BJ (cell line): Measurements from ENCODE around the gene FOXN3. TPM values are rescaled to one million over a fixed set of nuclear protein-coding genes. Genes with fewer than 3 reads are reported as not detected.

Experiments used
- CTCF ChIA-PET: fragments of 350-600 bp; formaldehyde crosslinking; extraction: SDS; loops from one replicate; lab custom pipeline; 2021; ENCODE audit warnings: antibody characterized with exemption, inconsistent platforms; lab: Yijun Ruan, JAX
- POLR2A ChIA-PET: fragments of 300-600 bp; sonication (Branson Sonifier 250); formaldehyde crosslinking; extraction: SDS; loops from one replicate; lab custom pipeline; 2021; ENCODE audit warnings: antibody characterized with exemption; lab: Charles Lee
- DNase-seq: peaks from one replicate; pipeline ENCODE4 v3.0.0-alpha.2; 2011; ENCODE audit warnings: low read depth
- H3K27me3 ChIP-seq: 2 replicates; pipeline ENCODE4 v1.6.0; 2011; ENCODE audit warnings: low read length; ENCODE audit not compliant: control insufficient read depth, insufficient read depth
- H3K36me3 ChIP-seq: 2 replicates; pipeline ENCODE4 v1.5.1; 2011; ENCODE audit warnings: low read length; ENCODE audit not compliant: control insufficient read depth, insufficient read depth
- H3K4me3 ChIP-seq: 2 replicates; pipeline ENCODE4 v1.5.1; 2011; ENCODE audit warnings: low read depth, mild to moderate bottlenecking, control low read depth, low read length
- polyA plus RNA-seq: library from polyadenylated mRNA; depleted of rRNA; stranded (reverse); fragments of >200 nt; gene quantifications from 2 replicates; pipeline ENCODE4 v1.2.3, GENCODE V29; 2011
- TF ChIP-seq, protein P1 (sequence below): IDR thresholded peaks from 2 replicates; pipeline ENCODE4 v1.5.1; 2011; ENCODE audit warnings: low read depth, mild to moderate bottlenecking, control low read depth, inconsistent platforms, low read length, moderate library complexity; ENCODE audit not compliant: insufficient read depth

FOXN3 gene
- polyA plus RNA-seq, 1 experiment = 30.2 TPM

DNA sequence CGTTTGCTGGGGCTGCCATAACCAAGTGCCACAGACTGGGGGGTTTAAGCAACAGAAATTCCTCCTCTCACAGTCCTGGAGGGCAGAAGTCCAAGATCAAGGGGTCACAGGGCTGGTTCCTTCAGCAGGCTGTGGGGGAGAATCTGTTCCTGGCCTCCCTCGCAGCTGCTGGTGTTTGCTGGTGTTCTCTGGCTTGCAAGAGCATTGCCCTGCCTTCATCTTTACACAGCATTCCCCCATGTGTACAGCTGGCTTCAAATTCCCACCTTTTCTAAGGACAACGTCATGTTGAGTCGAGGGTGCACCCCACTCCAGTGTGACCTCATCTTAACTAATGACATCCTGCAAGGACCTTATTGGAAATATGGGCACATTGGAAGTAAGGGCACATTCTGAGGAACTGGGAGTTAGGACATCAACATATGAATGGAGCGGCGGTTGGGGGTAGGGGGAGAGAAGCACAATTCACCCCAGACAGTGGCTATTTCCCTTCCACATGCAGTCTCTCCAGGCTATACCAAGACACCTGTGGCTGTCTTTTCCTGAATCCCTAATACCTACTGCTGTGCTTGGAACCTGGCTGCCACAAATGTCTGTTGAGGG, 123.6 kb downstream of the FOXN3 start:
- Histone ChIP-seq H3K27me3 (no peaks in the 10 kb centered on the region), H3K4me3 (no peak overlapping the region), H3K36me3 (peaks cover 3% of the 10 kb centered on the region)
- ChIA-PET CTCF (interaction anchor here (1.0 kb wide), 1 partner anchor 9 kb away, joined by 4 read pairs; no protein-coding TSS in a partner anchor), POLR2A (no interaction called here)
- TF ChIP-seq, protein P1, sequence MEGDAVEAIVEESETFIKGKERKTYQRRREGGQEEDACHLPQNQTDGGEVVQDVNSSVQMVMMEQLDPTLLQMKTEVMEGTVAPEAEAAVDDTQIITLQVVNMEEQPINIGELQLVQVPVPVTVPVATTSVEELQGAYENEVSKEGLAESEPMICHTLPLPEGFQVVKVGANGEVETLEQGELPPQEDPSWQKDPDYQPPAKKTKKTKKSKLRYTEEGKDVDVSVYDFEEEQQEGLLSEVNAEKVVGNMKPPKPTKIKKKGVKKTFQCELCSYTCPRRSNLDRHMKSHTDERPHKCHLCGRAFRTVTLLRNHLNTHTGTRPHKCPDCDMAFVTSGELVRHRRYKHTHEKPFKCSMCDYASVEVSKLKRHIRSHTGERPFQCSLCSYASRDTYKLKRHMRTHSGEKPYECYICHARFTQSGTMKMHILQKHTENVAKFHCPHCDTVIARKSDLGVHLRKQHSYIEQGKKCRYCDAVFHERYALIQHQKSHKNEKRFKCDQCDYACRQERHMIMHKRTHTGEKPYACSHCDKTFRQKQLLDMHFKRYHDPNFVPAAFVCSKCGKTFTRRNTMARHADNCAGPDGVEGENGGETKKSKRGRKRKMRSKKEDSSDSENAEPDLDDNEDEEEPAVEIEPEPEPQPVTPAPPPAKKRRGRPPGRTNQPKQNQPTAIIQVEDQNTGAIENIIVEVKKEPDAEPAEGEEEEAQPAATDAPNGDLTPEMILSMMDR = no peak
- DNase-seq = no peak

- ChIA-PET CTCF (interaction anchor here (1.0 kb wide), 1 partner anchor 8 kb away, joined by 4 read pairs; no protein-coding TSS in a partner anchor), POLR2A (no interaction called here)
- no peak for DNase-seq
- TF ChIP-seq, protein P1 = no peak
- Histone ChIP-seq H3K36me3 (peaks cover 3% of the 10 kb centered on the region), H3K4me3 (no peak overlapping the region), H3K27me3 (no peaks in the 10 kb centered on the region)
Measured at GRCh38 chr14:89292579-89293313, 124.3 kb downstream of the FOXN3 start.

DNA sequence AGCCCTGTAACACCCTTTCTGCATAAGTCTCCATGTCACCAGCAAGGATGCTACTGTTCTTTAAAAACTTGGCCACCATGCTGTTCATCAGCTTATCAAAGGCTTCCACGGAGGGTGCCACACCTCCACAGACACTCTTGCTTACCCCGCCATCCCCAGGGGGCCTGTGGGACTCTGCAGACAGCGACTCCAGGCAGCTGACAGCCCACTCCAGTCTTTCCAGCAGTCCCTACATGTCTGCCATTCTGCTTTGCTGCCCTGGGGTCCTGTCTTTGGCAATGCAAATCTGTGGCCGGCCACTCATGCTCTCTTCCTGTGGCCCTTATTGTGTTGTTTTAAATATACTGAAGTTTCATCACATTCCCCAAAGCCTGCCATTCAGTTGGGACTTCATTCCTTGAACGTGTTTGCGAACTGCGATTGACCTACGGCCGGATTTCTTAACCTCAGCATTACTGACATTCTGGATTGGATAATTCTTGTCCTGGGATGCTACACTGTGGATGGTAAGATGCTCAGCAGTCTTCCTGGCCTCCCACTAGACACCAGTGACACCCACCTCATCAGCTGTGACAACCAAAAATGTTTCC, 125.6 kb downstream of the FOXN3 start:
- Histone ChIP-seq H3K27me3 (no peaks in the 10 kb centered on the region), H3K36me3 (peaks cover 3% of the 10 kb centered on the region), H3K4me3 (no peak overlapping the region)
- no peak for DNase-seq
- TF ChIP-seq, protein P1 = no peak
- ChIA-PET POLR2A (no interaction called here), CTCF (no interaction called here)

DNA sequence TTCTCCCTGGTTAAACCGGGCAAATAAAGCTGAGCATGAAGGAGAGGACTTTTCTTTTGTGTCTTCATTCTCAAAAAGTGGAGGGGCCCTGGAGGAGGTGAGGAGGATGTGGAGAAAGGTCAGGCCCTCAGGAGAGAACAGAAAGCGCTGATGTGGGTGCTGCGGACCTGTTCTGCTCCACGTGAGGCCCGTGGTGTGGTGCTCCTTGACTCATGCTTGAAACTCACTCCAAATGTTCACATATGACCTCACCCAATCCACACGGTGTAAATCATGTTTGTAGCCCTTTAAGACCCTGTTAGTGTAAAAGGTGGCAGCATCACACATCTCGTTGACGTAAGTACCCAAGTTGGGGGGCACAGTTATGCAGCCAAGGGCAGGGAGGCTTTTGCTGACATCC, 126.2 kb downstream of the FOXN3 start:
- Histone ChIP-seq H3K27me3 (no peaks in the 10 kb centered on the region), H3K4me3 (no peak overlapping the region), H3K36me3 (peaks cover 3% of the 10 kb centered on the region)
- TF ChIP-seq, protein P1 = no peak
- no peak for DNase-seq
- POLR2A ChIA-PET = no interaction called here
- CTCF ChIA-PET = no interaction called here

GRCh38 chr14:89289477-89289876, 127.6 kb downstream of the FOXN3 start:
- no peak for DNase-seq
- TF ChIP-seq, protein P1 = no peak
- Histone ChIP-seq H3K36me3 (peaks cover 3% of the 10 kb centered on the region), H3K4me3 (no peak overlapping the region), H3K27me3 (no peaks in the 10 kb centered on the region)
- ChIA-PET POLR2A (no interaction called here), CTCF (no interaction called here)
